Mesenchymal stem cell (in vitro differentiated cells and primary cell): Measurements from ENCODE around the gene LRP6.

Source experiments
- DNase-seq: peaks from one replicate; pipeline ENCODE4 v3.0.0-alpha.2; 2013
- H2AFZ ChIP-seq: one replicate; pipeline ENCODE4 v1.6.1; 2013; ENCODE audit warnings: low read depth, mild to moderate bottlenecking, control low read depth, inconsistent platforms, low read length, moderate library complexity
- H2AK5ac ChIP-seq: 2 replicates; pipeline ENCODE4 v1.6.1; 2013; ENCODE audit warnings: low read length, moderate library complexity, mild to moderate bottlenecking, inconsistent platforms; ENCODE audit not compliant: severe bottlenecking
- H2BK120ac ChIP-seq: one replicate; pipeline ENCODE4 v1.6.1; 2013; ENCODE audit warnings: low read depth, mild to moderate bottlenecking, inconsistent platforms, low read length, moderate library complexity
- H2BK12ac ChIP-seq, 2 experiments: one replicate each; pipeline ENCODE4 v1.6.1; 2013; ENCODE audit warnings: inconsistent platforms in 2 of 2, low read length in 2 of 2, mild to moderate bottlenecking in 2 of 2, moderate library complexity in 2 of 2, control low read depth in 1 of 2
- H2BK15ac ChIP-seq: one replicate; pipeline ENCODE4 v1.6.1; 2013; ENCODE audit warnings: mild to moderate bottlenecking, low read depth, inconsistent platforms; ENCODE audit not compliant: poor library complexity, severe bottlenecking
- H2BK5ac ChIP-seq: 2 replicates; pipeline ENCODE4 v1.6.1; 2013; ENCODE audit warnings: low read depth, mild to moderate bottlenecking, low read length, control low read depth, inconsistent platforms; ENCODE audit not compliant: poor library complexity, severe bottlenecking
- H3K14ac ChIP-seq, 2 experiments: one replicate each; pipeline ENCODE4 v1.6.1; 2013; ENCODE audit warnings: inconsistent platforms in 2 of 2, low read length in 2 of 2, control low read depth in 1 of 2, mild to moderate bottlenecking in 1 of 2, moderate library complexity in 1 of 2
- H3K18ac ChIP-seq, 2 experiments: one replicate each; pipeline ENCODE4 v1.6.1; 2013; ENCODE audit warnings: inconsistent platforms in 2 of 2, low read length in 2 of 2, control low read depth in 1 of 2, low read depth in 1 of 2, mild to moderate bottlenecking in 1 of 2
- H3K23ac ChIP-seq, 2 experiments: one replicate each; pipeline ENCODE4 v1.6.1; 2013; ENCODE audit warnings: inconsistent platforms in 2 of 2, low read length in 2 of 2, mild to moderate bottlenecking in 2 of 2, moderate library complexity in 2 of 2, control low read depth in 1 of 2
- H3K27ac ChIP-seq: 2 replicates; pipeline ENCODE4 v1.5.1; 2013; ENCODE audit warnings: mild to moderate bottlenecking, moderate library complexity, low read length, control low read depth, inconsistent platforms; ENCODE audit not compliant: poor library complexity, severe bottlenecking
- H3K27me3 ChIP-seq, 2 experiments: 2 replicates each; pipeline versions ENCODE4 v1.6.1 to v1.7.0; 2013; ENCODE audit warnings: low read length in 2 of 2, mild to moderate bottlenecking in 2 of 2, moderate library complexity in 2 of 2, control low read depth in 1 of 2, inconsistent platforms in 1 of 2; ENCODE audit not compliant: control insufficient read depth in 1 of 2, insufficient read depth in 1 of 2
- H3K36me3 ChIP-seq, 2 experiments: 2 replicates each; pipeline versions ENCODE4 v1.6.1 to v1.7.0; 2013; ENCODE audit warnings: low read length in 2 of 2, control low read depth in 1 of 2, inconsistent platforms in 1 of 2, low read depth in 1 of 2, mild to moderate bottlenecking in 1 of 2; ENCODE audit not compliant: insufficient read depth in 2 of 2, control insufficient read depth in 1 of 2
- H3K4ac ChIP-seq, 2 experiments: one replicate each; pipeline ENCODE4 v1.6.1; 2013; ENCODE audit warnings: inconsistent platforms in 2 of 2, low read length in 2 of 2, mild to moderate bottlenecking in 2 of 2, moderate library complexity in 2 of 2, control low read depth in 1 of 2, low read depth in 1 of 2
- H3K4me1 ChIP-seq: 2 replicates; pipeline ENCODE4 v1.6.1; 2013; ENCODE audit warnings: low read depth, low read length, control low read depth; ENCODE audit not compliant: control insufficient read depth, insufficient read depth
- H3K4me2 ChIP-seq: 2 replicates; pipeline ENCODE4 v1.6.1; 2013; ENCODE audit warnings: low read length, mild to moderate bottlenecking, inconsistent platforms; ENCODE audit not compliant: poor library complexity, severe bottlenecking
- H3K4me3 ChIP-seq, 2 experiments: 2 replicates each; pipeline versions ENCODE4 v1.5.1 to v1.7.0; 2013; ENCODE audit warnings: low read length in 2 of 2, mild to moderate bottlenecking in 2 of 2, control low read depth in 1 of 2, low read depth in 1 of 2; ENCODE audit not compliant: insufficient read depth in 1 of 2
- H3K79me1 ChIP-seq: replicated peaks from 2 replicates; pipeline ENCODE4 v1.6.1; 2013; ENCODE audit warnings: mild to moderate bottlenecking, control low read depth, low read length, inconsistent platforms; ENCODE audit not compliant: poor library complexity, severe bottlenecking
- H3K9ac ChIP-seq: 2 replicates; pipeline ENCODE4 v1.7.0; 2013; ENCODE audit warnings: mild to moderate bottlenecking, low read length, moderate library complexity
- H3K9me3 ChIP-seq: 2 replicates; pipeline ENCODE4 v1.7.0; 2013; ENCODE audit warnings: mild to moderate bottlenecking, low read length; ENCODE audit not compliant: control insufficient read depth
- H4K8ac ChIP-seq: one replicate; pipeline ENCODE4 v1.6.1; 2013; ENCODE audit warnings: inconsistent platforms, mild to moderate bottlenecking, low read length, moderate library complexity
- H4K91ac ChIP-seq: one replicate; pipeline ENCODE4 v1.6.1; 2013; ENCODE audit warnings: mild to moderate bottlenecking, low read length, inconsistent platforms
- WGBS: methylation state at CpG from one replicate; pipeline ENCODE4 v1.1.7; 2013; ENCODE audit warnings: mixed read lengths; 5-methylcytosine and 5-hydroxymethylcytosine counted together

LRP6 gene

GRCh38 chr12:12272869-12273268, 6.0 kb upstream of the LRP6 start:
- H3K4ac ChIP-seq: peak overlapping the region in 1 of 2 experiments; percentile 51
- no peaks in the 10 kb centered on the region for H3K36me3 ChIP-seq
- no peak overlapping the region for H2AFZ ChIP-seq
- peak overlapping the region; percentile 3 for H2BK15ac ChIP-seq
- H3K4me3 ChIP-seq: no peak overlapping the region
- H3K18ac ChIP-seq: no peak overlapping the region
- H2BK5ac ChIP-seq: no peak overlapping the region
- peak; percentile 34 for DNase-seq
- H3K4me2 ChIP-seq: no peak overlapping the region
- H2BK120ac ChIP-seq: no peak overlapping the region
- H3K27me3 ChIP-seq: no peaks in the 10 kb centered on the region
- no peak overlapping the region for H3K9ac ChIP-seq
- no peaks in the 10 kb centered on the region for H3K9me3 ChIP-seq
- H3K14ac ChIP-seq: no peak overlapping the region
- H4K8ac ChIP-seq: no peak overlapping the region
- no peak overlapping the region for H3K23ac ChIP-seq
- H2BK12ac ChIP-seq: no peak overlapping the region
- peaks cover 1% of the 10 kb centered on the region for H3K4me1 ChIP-seq
- no peak overlapping the region for H2AK5ac ChIP-seq
- no peak overlapping the region for H4K91ac ChIP-seq
- H3K27ac ChIP-seq: peak overlapping the region; percentile 78
- H3K79me1 ChIP-seq: peaks cover 2% of the 10 kb centered on the region

GRCh38 chr12:12270226-12270625, 3.4 kb upstream of the LRP6 start:
- Histone ChIP-seq H2BK15ac (no peak overlapping the region), H2BK120ac (no peak overlapping the region), H3K36me3 (no peaks in the 10 kb centered on the region), H3K4me1 (peaks cover 4% of the 10 kb centered on the region), H2AK5ac (no peak overlapping the region), H4K8ac (no peak overlapping the region), H3K27ac (no peak overlapping the region), H3K9me3 (no peaks in the 10 kb centered on the region), H3K4ac (no peak overlapping the region), H3K4me2 (no peak overlapping the region), H3K14ac (no peak overlapping the region), H3K9ac (no peak overlapping the region), H2BK5ac (no peak overlapping the region), H3K27me3 (no peaks in the 10 kb centered on the region), H2BK12ac (no peak overlapping the region), H2AFZ (no peak overlapping the region), H4K91ac (no peak overlapping the region), H3K18ac (no peak overlapping the region), H3K4me3 (no peak overlapping the region), H3K23ac (no peak overlapping the region), H3K79me1 (peaks cover 6% of the 10 kb centered on the region)
- WGBS: 97% methylated on average over 6 of the region's 6 CpGs
- no peak for DNase-seq

- 34% methylated on average over 6 of the region's 6 CpGs for WGBS
- Histone ChIP-seq H3K4me3 (peak overlapping the region in 1 of 2 experiments; percentile 88), H4K91ac (no peak overlapping the region), H3K9ac (peak overlapping the region; percentile 100), H2BK120ac (no peak overlapping the region), H2AK5ac (peak overlapping the region; percentile 91), H3K23ac (peak overlapping the region in 1 of 2 experiments; percentile 83), H3K4me1 (peaks cover 6% of the 10 kb centered on the region), H2AFZ (no peak overlapping the region), H4K8ac (no peak overlapping the region), H3K14ac (no peak overlapping the region), H2BK15ac (no peak overlapping the region), H3K18ac (peak overlapping the region in 1 of 2 experiments; percentile 66), H2BK12ac (no peak overlapping the region), H3K27me3 (no peaks in the 10 kb centered on the region), H3K27ac (peak overlapping the region; percentile 17), H3K4me2 (peak overlapping the region; percentile 91), H3K9me3 (no peaks in the 10 kb centered on the region), H3K36me3 (no peaks in the 10 kb centered on the region), H3K79me1 (peaks cover 6% of the 10 kb centered on the region), H3K4ac (no peak overlapping the region), H2BK5ac (peak overlapping the region; percentile 100)
- DNase-seq: no peak
Measured at GRCh38 chr12:12267742-12268200, 927 bp upstream of the LRP6 start.

- Histone ChIP-seq H3K4me1 (peaks cover 6% of the 10 kb centered on the region), H3K4ac (peak overlapping the region; percentile 66 to 94), H3K14ac (peak overlapping the region; percentile 16 to 78), H3K4me3 (peak overlapping the region; percentile 88), H3K79me1 (peaks cover 6% of the 10 kb centered on the region), H3K9me3 (no peaks in the 10 kb centered on the region), H2AFZ (peak overlapping the region; percentile 100), H3K4me2 (peak overlapping the region; percentile 76), H3K23ac (peak overlapping the region in 1 of 2 experiments; percentile 93), H2BK12ac (peak overlapping the region in 1 of 2 experiments; percentile 15), H4K8ac (peak overlapping the region; percentile 87), H3K27me3 (no peaks in the 10 kb centered on the region), H2AK5ac (no peak overlapping the region), H2BK5ac (peak overlapping the region; percentile 100), H4K91ac (peak overlapping the region; percentile 99), H2BK15ac (peak overlapping the region; percentile 28), H3K9ac (peak overlapping the region; percentile 100), H3K18ac (peak overlapping the region; percentile 94 to 99), H3K27ac (no peak overlapping the region), H3K36me3 (no peaks in the 10 kb centered on the region), H2BK120ac (peak overlapping the region; percentile 92)
- no peak for DNase-seq
- under 1% methylated on average over 19 of the region's 27 CpGs for WGBS
Measured at GRCh38 chr12:12266389-12266872, 413 bp downstream of the LRP6 start.
